ENCODE measurements around the gene TOM1L2. TPM values are rescaled to one million over a fixed set of nuclear protein-coding genes. Genes with fewer than 3 reads are reported as not detected.

TOM1L2 gene
- total RNA-seq, 1 donor from 2014 or later: 287 TPM

Small RNA genes lying within 50 kb of the gene (microRNA-seq; reads per million reads assigned to microRNA genes)
- gene MIR33B (ENCODE audit: borderline number of aligned reads) (5.9 reads per million), gene MIR6777 (ENCODE audit: borderline number of aligned reads) (not detected)

Other genes starting within 250 kb of the TOM1L2 start
- gene SREBF1, start 135.4 kb downstream of the TOM1L2 start, total RNA-seq: 15.2 TPM
- 1.5 TPM for gene DRC3, start 462 bp upstream of the TOM1L2 start, total RNA-seq
- gene ATPAF2, start 66.8 kb upstream of the TOM1L2 start, total RNA-seq: 37.0 TPM
- 23.5 TPM for gene GID4, start 67.0 kb upstream of the TOM1L2 start, total RNA-seq
- gene DRG2, start 115.5 kb upstream of the TOM1L2 start, total RNA-seq: 19.4 TPM
- gene MYO15A, start 136.4 kb upstream of the TOM1L2 start, total RNA-seq: 0.45 TPM
- gene ALKBH5, start 211.4 kb upstream of the TOM1L2 start, total RNA-seq: 197 TPM

All from left ventricle myocardium superior (tissue), 1 donor.